ENCODE measurements around the gene MTHFD2L.

MTHFD2L gene

DNA sequence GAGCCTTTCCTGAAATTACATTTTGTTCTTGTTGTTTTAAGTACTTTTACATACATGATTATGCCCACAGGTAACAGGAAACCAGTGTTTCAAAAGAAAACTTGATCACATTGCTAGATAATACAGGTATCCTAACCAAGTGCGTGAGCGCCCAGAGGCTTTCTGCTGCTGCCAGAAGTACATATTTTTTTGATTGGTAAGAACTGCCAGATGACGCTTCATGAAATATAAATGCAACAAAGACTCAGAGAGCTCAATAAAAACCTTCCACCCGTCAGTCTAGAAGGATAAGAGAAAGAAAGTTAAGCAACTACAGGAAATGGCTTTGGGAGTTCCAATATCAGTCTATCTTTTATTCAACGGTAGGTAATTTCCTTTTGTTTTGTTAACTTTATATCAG is 150.3 kb downstream of the MTHFD2L start, which contains the start of gene EPGN:
Gene EPGN, plus strand, starts transcription at position 256 of the 400 bp plus-strand sequence. Its CDS starts 64 bp downstream, at position 320.
- Histone ChIP-seq H4K20me1 (ENCODE audit: insufficient read depth, low read length) (no peaks in the 10 kb centered on the region), H3K27ac (ENCODE audit: low read length) (no peak within 1 kb of the TSS), H2AFZ (ENCODE audit: low read depth, low read length) (no peak within 1 kb of the TSS), H3K79me2 (ENCODE audit: insufficient read depth, low read length) (no peaks in the 10 kb centered on the region), H3K4me2 (ENCODE audit: insufficient read depth, low read length) (no peak within 1 kb of the TSS), H3K36me3 (ENCODE audit: insufficient read depth, low read length) (no peaks in the 10 kb centered on the region), H3K9ac (ENCODE audit: low read depth, low read length) (no peak within 1 kb of the TSS), H3K27me3 (ENCODE audit: insufficient read depth, low read length, poor library complexity) (no peaks in the 10 kb centered on the region), H3K4me1 (ENCODE audit: insufficient read depth, low read length) (no peaks in the 10 kb centered on the region), H3K4me3 (ENCODE audit: low read depth in 1 of 2, low read length in 2 of 2) (no peak within 1 kb of the TSS), H3K9me3 (ENCODE audit: insufficient read depth, low read length, severe bottlenecking) (no peaks in the 10 kb centered on the region)
- TF ChIP-seq, protein P1, sequence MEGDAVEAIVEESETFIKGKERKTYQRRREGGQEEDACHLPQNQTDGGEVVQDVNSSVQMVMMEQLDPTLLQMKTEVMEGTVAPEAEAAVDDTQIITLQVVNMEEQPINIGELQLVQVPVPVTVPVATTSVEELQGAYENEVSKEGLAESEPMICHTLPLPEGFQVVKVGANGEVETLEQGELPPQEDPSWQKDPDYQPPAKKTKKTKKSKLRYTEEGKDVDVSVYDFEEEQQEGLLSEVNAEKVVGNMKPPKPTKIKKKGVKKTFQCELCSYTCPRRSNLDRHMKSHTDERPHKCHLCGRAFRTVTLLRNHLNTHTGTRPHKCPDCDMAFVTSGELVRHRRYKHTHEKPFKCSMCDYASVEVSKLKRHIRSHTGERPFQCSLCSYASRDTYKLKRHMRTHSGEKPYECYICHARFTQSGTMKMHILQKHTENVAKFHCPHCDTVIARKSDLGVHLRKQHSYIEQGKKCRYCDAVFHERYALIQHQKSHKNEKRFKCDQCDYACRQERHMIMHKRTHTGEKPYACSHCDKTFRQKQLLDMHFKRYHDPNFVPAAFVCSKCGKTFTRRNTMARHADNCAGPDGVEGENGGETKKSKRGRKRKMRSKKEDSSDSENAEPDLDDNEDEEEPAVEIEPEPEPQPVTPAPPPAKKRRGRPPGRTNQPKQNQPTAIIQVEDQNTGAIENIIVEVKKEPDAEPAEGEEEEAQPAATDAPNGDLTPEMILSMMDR (IDR thresholded peaks at IDR 0.05; ENCODE audit: borderline replicate concordance, extremely low read depth, low read length, poor library complexity, severe bottlenecking): no peak
- TF ChIP-seq EZH2 (IDR thresholded peaks at IDR 0.05; ENCODE audit: borderline replicate concordance, low read depth, low read length, severe bottlenecking): no peak
- ATAC-seq (ENCODE audit: insufficient read depth, low read depth) (no peak), DNase-seq (no peak)

DNA sequence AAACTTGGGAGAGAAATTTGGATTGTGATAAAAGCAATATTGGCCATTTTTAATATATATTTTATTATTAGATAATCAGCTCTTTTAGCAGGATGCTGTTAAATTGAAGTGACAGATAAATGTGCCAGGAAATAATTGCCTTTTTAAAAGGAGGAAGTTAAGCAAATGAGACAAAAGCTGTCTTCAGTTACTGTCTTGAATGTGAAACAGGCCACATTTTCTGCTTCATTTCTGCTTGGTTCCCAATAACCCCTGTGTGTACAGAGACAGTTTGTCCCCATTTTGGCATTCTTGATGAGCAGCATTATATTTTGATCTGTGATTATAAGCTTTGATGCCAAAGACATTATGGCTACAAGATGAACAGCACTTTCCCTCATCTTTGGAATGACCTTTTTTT is 151.3 kb downstream of the MTHFD2L start:
- TF ChIP-seq EZH2 (IDR thresholded peaks at IDR 0.05; ENCODE audit: borderline replicate concordance, low read depth, low read length, severe bottlenecking): no peak
- TF ChIP-seq, protein P1 (IDR thresholded peaks at IDR 0.05; ENCODE audit: borderline replicate concordance, extremely low read depth, low read length, poor library complexity, severe bottlenecking): no peak
- Histone ChIP-seq H3K9ac (ENCODE audit: low read depth, low read length) (no peak overlapping the region), H4K20me1 (ENCODE audit: insufficient read depth, low read length) (no peaks in the 10 kb centered on the region), H3K27ac (ENCODE audit: low read length) (no peak overlapping the region), H2AFZ (ENCODE audit: low read depth, low read length) (no peak overlapping the region), H3K4me3 (ENCODE audit: low read depth in 1 of 2, low read length in 2 of 2) (no peak overlapping the region), H3K79me2 (ENCODE audit: insufficient read depth, low read length) (no peaks in the 10 kb centered on the region), H3K4me2 (ENCODE audit: insufficient read depth, low read length) (no peak overlapping the region), H3K9me3 (ENCODE audit: insufficient read depth, low read length, severe bottlenecking) (no peaks in the 10 kb centered on the region), H3K4me1 (ENCODE audit: insufficient read depth, low read length) (no peaks in the 10 kb centered on the region), H3K36me3 (ENCODE audit: insufficient read depth, low read length) (no peaks in the 10 kb centered on the region), H3K27me3 (ENCODE audit: insufficient read depth, low read length, poor library complexity) (no peaks in the 10 kb centered on the region)
- DNase-seq (no peak), ATAC-seq (ENCODE audit: insufficient read depth, low read depth) (no peak)

DNA sequence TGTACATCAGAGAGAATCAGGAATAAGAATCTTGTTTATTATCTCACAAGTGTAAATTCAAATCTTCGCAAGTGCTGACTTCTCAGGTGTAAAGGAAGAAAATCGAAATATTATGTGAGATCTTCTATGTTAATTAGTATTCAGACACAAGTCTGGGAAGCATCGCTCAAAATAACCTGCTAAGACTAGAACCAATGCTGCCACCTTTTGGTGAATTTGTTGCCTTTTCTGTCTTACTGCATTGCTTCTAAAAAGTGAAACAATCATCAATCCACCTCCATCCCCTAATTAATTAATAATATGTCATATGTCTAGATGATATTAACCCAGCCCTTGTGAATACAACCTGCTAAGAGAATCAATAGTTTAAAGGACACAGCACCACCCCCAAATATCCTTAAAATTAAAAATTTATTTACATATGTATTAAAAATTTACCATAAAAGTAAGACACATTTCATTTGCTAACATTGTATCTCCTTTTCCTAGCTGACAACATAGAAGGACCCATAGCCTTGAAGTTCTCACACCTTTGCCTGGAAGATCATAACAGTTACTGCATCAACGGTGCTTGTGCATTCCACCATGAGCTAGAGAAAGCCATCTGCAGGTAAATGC is 153.9 kb downstream of the MTHFD2L start:
- Histone ChIP-seq H2AFZ (ENCODE audit: low read depth, low read length) (no peak overlapping the region), H3K27ac (ENCODE audit: low read length) (no peak overlapping the region), H3K4me2 (ENCODE audit: insufficient read depth, low read length) (no peak overlapping the region), H3K36me3 (ENCODE audit: insufficient read depth, low read length) (no peaks in the 10 kb centered on the region), H3K4me1 (ENCODE audit: insufficient read depth, low read length) (no peaks in the 10 kb centered on the region), H3K9me3 (ENCODE audit: insufficient read depth, low read length, severe bottlenecking) (no peaks in the 10 kb centered on the region), H4K20me1 (ENCODE audit: insufficient read depth, low read length) (no peaks in the 10 kb centered on the region), H3K9ac (ENCODE audit: low read depth, low read length) (no peak overlapping the region), H3K27me3 (ENCODE audit: insufficient read depth, low read length, poor library complexity) (no peaks in the 10 kb centered on the region), H3K79me2 (ENCODE audit: insufficient read depth, low read length) (no peaks in the 10 kb centered on the region), H3K4me3 (ENCODE audit: low read depth in 1 of 2, low read length in 2 of 2) (no peak overlapping the region)
- no peak for TF ChIP-seq EZH2 (IDR thresholded peaks at IDR 0.05; ENCODE audit: borderline replicate concordance, low read depth, low read length, severe bottlenecking)
- TF ChIP-seq, protein P1 (IDR thresholded peaks at IDR 0.05; ENCODE audit: borderline replicate concordance, extremely low read depth, low read length, poor library complexity, severe bottlenecking): peak; percentile 71
- ATAC-seq (ENCODE audit: insufficient read depth, low read depth) (peak; percentile 59; the same call in 2 of the 3 replicates), DNase-seq (peak; percentile 22)
